GM12892 (cell line): ENCODE measurements around the gene SAP25.

Experiments
- POLR2A ChIP-seq: IDR thresholded peaks from 2 replicates; pipeline ENCODE4 v1.6.1; 2011; ENCODE audit warnings: low read depth, low read length, control low read depth
- POLR2AphosphoS5 ChIP-seq: IDR thresholded peaks from 2 replicates; pipeline ENCODE4 v1.6.1; 2011; ENCODE audit warnings: low read depth, low read length, control low read depth

GRCh38 chr7:100547872-100548271 lies 25.8 kb downstream of the SAP25 start:
- TF ChIP-seq POLR2AphosphoS5 (no peak), POLR2A (no peak)
